ENCODE data around the gene B9D2. TPM values are rescaled to one million over a fixed set of nuclear protein-coding genes. Genes with fewer than 3 reads are reported as not detected.
A peak's percentile ranks its signal among the peaks of the same experiment; 100 is the strongest.
"Not testable (repeated sequence)": the region's sequence is repeated elsewhere in the genome, so short reads cannot be mapped to it uniquely, and the experiment has no call there.

B9D2 gene
- total RNA-seq, 1 donor, result 4.5 TPM

DNA sequence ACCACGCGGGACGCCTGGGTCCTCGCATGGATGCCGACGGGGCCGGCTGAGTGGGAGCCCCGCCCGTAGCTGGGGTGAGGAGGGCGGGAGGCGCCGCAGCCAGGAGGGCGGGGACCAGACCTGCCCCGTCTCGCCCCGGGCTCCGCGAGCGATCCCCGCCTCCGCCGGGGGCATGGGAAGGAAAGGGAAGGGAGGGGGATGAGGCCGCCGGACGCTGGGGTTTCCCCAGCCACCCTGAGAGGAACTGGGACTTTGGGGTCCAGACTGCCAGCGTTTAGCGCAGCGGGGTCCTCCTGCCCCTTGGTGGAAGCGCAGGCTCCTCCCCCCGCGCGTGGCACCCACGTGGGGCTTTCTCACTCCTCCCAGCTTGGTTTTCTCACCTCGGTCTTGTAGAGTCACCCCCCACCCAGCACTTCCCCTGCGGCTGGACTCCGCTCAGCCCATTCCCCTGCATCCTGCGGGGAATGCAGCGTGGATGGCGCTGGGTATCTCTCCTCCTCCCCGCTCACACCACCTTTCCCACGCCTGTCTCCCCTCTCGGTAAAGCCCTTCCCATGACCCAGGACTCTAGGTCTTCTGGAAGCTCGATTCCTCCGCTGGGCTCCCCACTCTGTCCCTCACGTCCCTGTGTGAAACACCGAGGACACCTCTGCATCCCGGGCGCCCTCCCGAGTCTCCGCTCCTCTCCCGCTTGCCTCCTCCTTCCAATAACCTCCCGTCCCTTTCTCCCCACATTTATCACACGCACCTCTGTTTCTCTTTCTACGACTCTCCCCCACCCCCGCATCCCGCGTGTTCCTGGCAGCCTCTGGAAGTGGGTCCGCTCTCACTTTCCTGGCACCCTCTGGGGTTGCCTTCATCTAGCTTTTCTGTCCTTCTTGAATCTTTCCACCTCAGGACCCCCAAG is 12.4 kb downstream of the B9D2 start:
- TF ChIP-seq, protein P1, sequence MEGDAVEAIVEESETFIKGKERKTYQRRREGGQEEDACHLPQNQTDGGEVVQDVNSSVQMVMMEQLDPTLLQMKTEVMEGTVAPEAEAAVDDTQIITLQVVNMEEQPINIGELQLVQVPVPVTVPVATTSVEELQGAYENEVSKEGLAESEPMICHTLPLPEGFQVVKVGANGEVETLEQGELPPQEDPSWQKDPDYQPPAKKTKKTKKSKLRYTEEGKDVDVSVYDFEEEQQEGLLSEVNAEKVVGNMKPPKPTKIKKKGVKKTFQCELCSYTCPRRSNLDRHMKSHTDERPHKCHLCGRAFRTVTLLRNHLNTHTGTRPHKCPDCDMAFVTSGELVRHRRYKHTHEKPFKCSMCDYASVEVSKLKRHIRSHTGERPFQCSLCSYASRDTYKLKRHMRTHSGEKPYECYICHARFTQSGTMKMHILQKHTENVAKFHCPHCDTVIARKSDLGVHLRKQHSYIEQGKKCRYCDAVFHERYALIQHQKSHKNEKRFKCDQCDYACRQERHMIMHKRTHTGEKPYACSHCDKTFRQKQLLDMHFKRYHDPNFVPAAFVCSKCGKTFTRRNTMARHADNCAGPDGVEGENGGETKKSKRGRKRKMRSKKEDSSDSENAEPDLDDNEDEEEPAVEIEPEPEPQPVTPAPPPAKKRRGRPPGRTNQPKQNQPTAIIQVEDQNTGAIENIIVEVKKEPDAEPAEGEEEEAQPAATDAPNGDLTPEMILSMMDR (IDR thresholded peaks at IDR 0.05; ENCODE audit: insufficient read depth, low read length), result no peak
- peak; percentile 53 for DNase-seq (ENCODE audit: low read depth)
- H3K4me3 ChIP-seq (ENCODE audit: low read depth, low read length), result peak overlapping the region; percentile 93

DNA sequence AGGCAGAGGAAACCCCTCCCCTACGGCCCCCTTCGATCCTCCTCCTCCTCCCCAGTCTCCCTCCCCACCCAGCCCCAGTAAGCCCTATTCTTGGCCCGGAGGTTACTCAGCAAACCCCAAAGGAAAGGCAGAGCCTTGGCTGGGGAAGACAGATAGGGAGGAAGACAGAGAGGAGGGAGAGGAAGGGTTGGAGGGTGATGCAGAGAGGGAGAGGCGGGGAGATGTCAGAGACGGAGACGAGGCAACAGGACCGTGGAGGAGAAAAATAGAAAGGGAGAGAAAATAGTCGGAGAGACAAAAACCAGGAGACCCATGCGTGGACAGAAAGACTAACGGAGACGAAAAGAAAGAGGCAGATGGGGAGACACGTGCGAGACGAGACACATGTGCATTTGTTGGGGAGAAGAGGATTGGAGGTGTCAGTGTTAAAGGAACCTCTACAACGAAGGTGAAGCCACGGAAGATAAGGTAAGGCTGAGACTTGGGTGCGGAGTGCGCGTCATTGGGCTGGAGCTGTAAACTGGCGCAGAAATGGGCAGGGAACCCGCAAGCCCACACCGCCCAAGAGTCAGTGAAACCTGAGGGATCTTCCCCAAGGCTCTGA is 13.1 kb downstream of the B9D2 start:
- peak overlapping the region; percentile 93 for H3K4me3 ChIP-seq (ENCODE audit: low read depth, low read length)
- DNase-seq (ENCODE audit: low read depth), result peak; percentile 39
- TF ChIP-seq, protein P1 (IDR thresholded peaks at IDR 0.05; ENCODE audit: insufficient read depth, low read length), result no peak

DNA sequence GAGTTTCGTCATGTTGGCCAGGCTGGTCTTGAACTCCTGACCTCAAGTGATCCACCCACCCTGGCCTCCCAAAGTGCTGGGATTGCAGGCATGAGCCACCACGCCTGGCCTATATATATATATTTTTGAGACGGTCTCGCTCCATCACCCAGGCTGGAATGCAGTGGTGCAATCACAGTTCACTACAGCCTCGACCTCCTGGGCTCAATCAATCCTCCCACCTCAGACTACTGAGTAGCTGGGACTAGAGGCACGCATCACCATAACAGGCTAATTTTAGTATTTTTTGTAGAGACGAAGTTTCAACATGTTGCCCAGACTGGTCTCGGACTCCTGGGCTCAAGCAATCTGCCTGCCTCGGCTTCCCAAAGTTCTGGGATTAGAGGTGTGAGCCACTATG is 17.0 kb downstream of the B9D2 start:
- H3K4me3 ChIP-seq (ENCODE audit: low read depth, low read length); DNase-seq (ENCODE audit: low read depth): not testable (repeated sequence)

DNA sequence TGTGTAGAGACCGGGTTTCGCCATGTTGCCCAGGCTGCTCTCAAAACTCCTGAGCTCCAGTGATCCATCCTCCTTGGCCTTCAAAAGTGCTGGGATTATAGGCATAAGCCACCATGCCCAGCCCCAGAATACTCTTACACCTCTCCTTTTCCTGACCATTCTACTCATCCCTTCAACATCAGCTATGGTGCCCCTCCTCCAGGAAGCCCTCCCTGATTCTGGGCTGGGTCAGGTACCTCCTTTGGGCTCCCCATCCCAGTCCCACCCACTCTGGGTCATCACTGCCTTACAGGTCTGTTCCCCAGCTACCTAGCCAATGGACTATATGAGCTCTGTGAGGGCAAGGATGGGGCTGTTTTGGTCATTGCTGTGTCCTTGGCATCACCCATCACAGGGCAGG is 19.8 kb downstream of the B9D2 start:
- H3K4me3 ChIP-seq (ENCODE audit: low read depth, low read length), result no peak overlapping the region
- TF ChIP-seq, protein P1 (IDR thresholded peaks at IDR 0.05; ENCODE audit: insufficient read depth, low read length), result no peak
- DNase-seq (ENCODE audit: low read depth), result no peak

DNA sequence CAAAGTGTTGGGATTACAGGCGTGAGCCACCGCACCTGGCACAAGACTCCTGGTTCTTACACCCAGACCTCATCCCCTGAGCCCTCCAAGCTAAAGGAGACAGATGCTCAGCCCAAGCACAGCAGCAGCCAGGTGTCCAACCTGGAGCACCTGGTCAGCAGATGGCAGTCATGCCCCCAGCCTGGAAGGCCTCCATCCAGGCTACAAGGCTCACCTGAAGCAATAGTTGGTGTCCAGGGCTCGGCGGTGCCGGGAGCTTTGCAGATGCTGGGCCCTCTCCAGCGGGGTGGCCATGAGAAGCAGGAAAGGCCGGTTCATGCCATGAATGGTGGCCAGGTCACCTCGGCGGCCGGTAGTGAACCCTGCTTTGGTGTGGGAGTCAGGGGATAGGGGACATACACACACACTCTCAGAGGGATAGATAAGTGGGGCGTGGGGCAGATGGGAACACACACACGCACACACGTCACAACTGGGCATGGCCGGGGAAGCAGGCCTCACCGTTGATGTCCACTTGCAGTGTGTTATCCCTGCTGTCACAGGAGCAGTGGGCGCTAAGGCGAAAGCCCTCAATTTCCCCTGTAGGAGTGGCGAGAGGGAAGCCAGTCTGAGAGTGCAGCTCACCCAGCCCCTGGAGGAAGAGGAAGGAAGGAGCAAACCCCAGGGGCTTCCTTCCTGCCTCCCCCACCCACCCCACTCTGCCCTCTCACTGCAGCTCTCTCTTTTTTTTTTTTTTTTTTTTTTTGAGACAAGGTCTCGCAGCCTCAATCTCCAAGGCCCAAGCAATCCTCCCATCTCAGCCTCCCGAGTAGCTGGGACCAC is 22.1 kb downstream of the B9D2 start:
- TF ChIP-seq, protein P1 (IDR thresholded peaks at IDR 0.05; ENCODE audit: insufficient read depth, low read length), result no peak
- no peak overlapping the region for H3K4me3 ChIP-seq (ENCODE audit: low read depth, low read length)
- DNase-seq (ENCODE audit: low read depth), result no peak

DNA sequence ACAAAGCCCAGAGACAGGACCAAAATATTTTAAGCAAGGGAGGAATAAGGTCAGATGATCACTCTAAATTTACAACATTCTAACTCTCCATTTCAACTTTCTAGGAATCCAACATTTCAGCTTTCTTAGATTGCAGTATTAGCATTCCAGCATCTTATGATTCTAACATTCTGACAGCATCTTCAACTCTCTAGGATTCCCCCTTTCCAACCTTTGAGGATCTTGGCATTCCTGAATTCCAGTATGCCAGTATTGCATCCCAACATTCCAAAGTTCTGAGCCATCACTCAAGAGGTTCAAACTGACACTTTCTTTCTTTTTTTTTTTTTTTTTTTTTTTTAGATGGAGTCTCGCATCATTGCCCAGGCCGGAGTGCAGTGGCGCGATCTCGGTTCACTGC is 24.0 kb downstream of the B9D2 start:
- peak; percentile 66 for DNase-seq (ENCODE audit: low read depth)
- TF ChIP-seq, protein P1 (IDR thresholded peaks at IDR 0.05; ENCODE audit: insufficient read depth, low read length), result no peak
- no peak overlapping the region for H3K4me3 ChIP-seq (ENCODE audit: low read depth, low read length)

DNA sequence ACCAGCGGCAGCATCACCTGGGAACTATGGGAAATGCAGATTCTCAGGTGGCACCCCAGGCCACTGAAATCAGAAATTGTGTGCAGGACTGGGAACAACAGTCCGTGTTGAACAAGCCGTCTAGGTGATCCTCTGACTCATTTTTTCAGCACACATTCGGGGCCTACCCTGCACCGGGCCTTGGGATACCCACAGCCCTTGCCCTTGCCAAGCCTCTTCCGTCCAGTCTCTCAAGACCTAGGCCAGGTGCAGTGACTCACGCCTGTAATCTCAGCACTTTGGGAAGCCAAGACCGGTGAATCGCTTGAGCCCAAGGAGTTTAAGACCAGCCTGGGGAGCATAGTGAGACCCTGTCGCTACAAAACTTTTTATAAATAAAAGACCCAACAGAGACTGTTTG is 28.5 kb downstream of the B9D2 start:
- no peak for DNase-seq (ENCODE audit: low read depth)
- TF ChIP-seq, protein P1 (IDR thresholded peaks at IDR 0.05; ENCODE audit: insufficient read depth, low read length), result no peak
- no peak overlapping the region for H3K4me3 ChIP-seq (ENCODE audit: low read depth, low read length)

Data from fibroblast of the aortic adventitia (primary cell).